ENCODE measurements around the gene AANAT.

GRCh38 chr17:76449126-76449525, 18.3 kb upstream of the AANAT start:
- TF ChIP-seq CTCF (IDR thresholded peaks at IDR 0.05) (no peak), POLR2A (IDR thresholded peaks at IDR 0.05) (no peak)

Measured in right lobe of liver (tissue), 4 donors.